Measurements from ENCODE around the gene CCDC201.
A peak's percentile ranks its signal among the peaks of the same experiment; 100 is the strongest.

The CCDC201 gene, protein sequence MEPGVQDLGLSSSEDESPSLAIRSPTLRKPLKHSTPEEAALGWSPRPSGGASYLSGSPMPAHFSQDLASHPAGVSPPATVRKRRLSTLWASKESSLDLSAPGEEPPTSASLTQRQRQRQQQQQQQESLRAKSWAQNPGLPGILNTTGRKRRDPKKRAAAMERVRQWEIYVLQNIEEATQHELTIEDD

DNA sequence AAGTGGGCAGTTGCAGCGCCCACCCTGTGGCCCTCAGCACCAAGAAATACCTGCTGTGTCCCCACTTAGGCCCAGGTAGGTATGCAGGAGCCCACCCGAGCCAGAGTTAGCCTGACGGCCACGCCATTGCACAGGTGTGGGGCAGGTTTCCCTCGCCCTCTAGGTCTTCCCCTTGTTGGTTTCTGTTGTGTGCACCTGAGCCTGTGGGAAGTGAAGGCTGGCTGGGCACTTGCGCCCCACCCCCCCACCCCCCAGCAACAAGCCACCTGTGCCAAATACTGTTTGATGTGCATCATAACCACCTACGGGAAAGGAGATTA lies at the start of gene CCDC201:
TSS of gene CCDC201 (minus strand) at position 48 of the 320 bp plus-strand sequence. CDS start 75 bp downstream, outside the sequence.
- DNase-seq, result no peak

- no peak for DNase-seq
Measured at GRCh38 chr7:45921699-45922519, 49.0 kb upstream of the CCDC201 start.

- DNase-seq, result no peak
Measured at GRCh38 chr7:45921381-45921698, 48.5 kb upstream of the CCDC201 start.

GRCh38 chr7:45920502-45921380 lies 47.9 kb upstream of the CCDC201 start, which contains the start of gene IGFBP3:
Gene IGFBP3 (minus strand): TSS chr7:45921272. CDS start chr7:45921140, 132 bp downstream.
- no peak for DNase-seq

DNA sequence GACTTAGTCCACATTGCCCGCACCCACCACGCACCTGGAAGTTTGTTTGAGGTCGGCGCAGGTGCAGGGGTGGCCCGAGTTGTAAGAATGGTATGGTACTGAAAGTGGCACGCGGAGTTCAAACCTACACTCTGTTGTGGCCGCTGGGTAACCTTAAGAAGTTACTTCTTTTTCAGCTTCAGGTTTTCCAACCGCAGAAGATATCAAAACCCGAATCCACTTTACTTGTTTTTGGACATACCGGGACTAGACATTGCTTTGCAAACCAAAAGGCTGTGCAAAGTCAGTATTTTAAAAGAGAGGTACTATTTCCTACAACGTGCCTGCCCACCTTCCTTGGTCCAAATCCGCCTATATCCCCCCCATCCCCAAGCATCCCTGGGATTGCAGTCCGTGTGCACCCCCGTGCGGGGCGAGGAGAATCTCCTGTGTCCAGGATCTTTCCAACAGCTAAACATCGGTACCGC lies 47.1 kb upstream of the CCDC201 start:
- no peak for DNase-seq

- no peak for DNase-seq
Measured at GRCh38 chr7:45919231-45919784, 46.4 kb upstream of the CCDC201 start.

GRCh38 chr7:45918556-45918955 lies 45.7 kb upstream of the CCDC201 start:
- DNase-seq, result no peak

DNA sequence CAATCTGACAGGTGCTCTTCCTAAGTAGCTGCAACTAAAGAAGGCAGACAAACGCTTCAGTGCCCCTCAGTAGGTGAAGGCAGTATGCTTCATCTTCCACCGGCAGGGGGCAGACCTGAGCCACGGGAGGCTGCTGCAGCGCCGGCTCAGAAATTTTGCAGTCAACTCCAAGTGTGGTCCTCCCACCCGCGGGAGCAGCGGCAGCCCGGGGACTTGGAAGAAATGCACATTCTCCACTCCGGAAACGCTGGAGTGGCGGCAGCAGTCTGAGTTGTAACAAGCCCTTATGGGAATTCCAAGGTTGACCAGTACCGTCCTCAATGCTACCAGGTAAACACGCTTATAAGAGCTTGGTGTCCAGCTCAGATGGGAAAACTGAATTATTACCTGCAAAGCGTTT lies 44.8 kb upstream of the CCDC201 start:
- DNase-seq, result peak; percentile 49

DNA sequence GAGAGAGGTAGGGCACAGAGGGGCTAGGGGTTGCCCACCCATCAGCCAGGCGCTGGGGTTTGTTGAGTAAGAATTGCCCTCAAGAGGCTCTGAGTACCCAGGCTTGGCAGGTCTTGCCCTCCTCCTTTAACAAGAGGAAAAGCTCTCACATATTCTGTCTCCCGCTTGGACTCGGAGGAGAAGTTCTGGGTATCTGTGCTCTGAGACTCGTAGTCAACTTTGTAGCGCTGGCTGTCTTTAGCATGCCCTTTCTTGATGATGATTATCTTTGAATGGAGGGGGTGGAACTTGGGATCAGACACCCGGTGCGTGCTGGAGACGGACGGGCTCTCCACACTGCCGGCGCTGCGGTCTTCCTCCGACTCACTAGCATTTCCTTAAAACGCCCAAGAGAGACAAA lies 44.2 kb upstream of the CCDC201 start:
- DNase-seq, result no peak

- no peak for DNase-seq
Measured at GRCh38 chr7:45915606-45916005, 42.7 kb upstream of the CCDC201 start.

GRCh38 chr7:45914911-45915310 lies 42.0 kb upstream of the CCDC201 start:
- no peak for DNase-seq

DNA sequence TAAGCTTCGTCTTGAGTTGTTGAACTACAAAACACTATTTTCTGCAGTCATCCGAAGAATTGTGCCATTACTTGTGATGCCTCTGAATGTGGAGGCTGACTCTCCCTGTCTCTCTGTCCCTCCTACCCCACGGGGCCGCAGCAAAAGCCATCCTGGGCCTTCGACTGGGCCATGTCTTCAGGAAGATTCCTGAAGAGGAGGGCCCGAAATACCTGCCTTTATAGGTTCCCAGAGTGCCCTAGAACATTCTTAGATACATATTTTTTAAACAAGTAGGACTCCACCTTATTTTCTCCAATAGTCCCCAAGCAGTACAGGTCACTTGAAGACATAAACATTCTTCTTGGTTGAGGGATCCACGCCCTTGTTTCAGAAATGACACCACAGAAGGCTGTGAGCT lies 40.1 kb upstream of the CCDC201 start:
- DNase-seq, result no peak

GRCh38 chr7:45911311-45911710 lies 38.4 kb upstream of the CCDC201 start:
- no peak for DNase-seq

DNA sequence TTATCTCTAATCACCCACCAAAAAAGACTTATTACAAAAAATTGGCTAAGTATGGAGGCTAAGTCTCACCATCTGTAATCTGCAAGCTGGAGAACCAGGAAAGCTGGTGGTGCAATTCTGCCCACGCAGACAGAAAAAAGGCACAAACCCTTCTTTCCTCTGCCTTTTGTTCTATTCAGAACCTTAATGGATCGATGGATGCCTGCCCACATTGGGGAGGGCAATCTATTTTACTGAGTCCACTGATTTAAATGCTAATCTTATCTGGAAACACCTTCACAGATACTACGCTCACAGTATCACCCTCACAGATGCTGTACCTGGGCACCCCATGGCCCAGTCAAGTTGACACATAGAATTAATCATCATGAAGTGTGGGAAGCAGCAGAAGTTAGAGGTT lies 38.0 kb upstream of the CCDC201 start:
- no peak for DNase-seq

DNA sequence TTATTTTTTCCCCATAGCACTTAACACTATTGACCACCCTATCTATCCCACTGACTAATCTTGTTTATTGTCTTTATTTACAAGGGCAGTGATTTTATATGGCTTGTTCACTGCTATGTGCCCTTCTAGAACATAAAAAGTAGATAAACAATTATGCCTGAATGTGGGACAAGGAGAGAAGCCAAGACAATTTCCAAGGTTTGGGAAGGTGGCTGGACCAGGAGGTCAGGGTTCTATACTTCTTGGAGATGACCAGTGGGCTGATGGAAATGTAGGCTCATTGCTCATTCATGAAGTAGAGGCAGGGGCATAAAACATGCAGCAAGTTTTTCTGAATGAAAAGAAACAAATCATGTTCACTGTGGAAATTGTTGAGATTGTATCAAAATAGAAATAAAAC lies 36.7 kb upstream of the CCDC201 start:
- DNase-seq, result no peak

- no peak for DNase-seq
Measured at GRCh38 chr7:45902820-45903219, 29.9 kb upstream of the CCDC201 start.

DNA sequence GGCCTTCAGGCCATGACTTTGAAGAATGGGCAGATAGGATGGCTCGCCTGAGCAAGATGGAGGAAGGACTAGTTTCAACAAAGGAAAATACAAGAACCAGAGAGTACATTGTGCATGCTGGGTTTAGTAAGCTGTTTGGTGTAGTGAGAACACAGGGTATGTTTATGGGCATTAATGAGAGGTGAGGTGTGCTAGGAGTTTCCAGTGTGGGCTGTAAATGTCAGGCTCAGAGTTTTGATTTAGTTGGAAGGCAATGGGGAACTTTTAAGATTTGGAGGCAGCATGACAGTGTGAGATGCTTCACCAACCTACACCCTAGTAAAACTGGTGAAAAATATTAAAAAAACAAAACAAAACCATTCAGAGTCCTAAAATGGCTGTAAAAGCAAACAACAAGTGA lies 28.7 kb upstream of the CCDC201 start:
- no peak for DNase-seq

DNA sequence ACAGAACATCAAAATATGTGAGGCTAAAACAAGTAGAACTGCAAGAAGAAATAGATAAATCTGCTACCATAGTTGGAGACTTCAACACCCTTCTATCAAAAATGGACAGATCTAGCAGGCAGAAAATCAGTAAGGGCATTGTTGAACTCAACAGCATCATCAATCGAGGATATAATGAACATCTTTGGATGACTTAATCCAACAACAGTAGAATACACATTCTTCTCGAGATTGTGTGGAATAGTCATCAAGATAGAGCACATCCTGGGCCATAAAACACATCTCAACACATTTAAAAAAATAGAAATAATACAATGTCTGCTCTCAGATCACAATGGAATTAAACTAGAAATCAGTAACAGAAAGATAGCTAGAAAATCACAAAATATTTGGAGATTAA lies 25.3 kb upstream of the CCDC201 start:
- DNase-seq, result no peak

GRCh38 chr7:45897042-45897690 lies 24.3 kb upstream of the CCDC201 start:
- no peak for DNase-seq

DNA sequence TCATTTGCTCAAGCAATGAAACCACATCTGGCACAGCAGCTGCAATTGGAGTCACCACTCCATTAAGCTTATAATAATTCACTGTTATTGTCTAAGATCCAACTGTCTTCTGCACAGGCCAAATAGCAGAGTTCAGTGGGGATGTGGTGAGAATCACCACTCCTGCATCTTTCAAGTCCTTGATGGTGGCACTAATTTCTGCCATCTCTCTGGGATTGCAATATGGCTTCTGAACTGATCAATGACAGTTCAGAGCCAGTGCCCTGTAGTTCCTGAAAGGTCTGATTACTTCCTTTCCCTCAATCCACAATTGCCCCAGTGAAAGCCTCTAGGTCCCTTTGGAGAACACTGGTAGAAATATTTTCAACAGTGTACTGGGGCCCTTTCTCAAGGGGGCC lies 21.8 kb upstream of the CCDC201 start:
- no peak for DNase-seq

GRCh38 chr7:45893996-45894664 lies 21.2 kb upstream of the CCDC201 start:
- no peak for DNase-seq

GRCh38 chr7:45893374-45893995 lies 20.6 kb upstream of the CCDC201 start:
- no peak for DNase-seq
